IPS DF 19.7 (cell line): ENCODE data around the gene ZFPM1.

Experiments
- DNase-seq: peaks from one replicate; pipeline ENCODE4 v3.0.0-alpha.2; 2013; ENCODE audit warnings: low read depth, low spot score

The ZFPM1 gene

DNA sequence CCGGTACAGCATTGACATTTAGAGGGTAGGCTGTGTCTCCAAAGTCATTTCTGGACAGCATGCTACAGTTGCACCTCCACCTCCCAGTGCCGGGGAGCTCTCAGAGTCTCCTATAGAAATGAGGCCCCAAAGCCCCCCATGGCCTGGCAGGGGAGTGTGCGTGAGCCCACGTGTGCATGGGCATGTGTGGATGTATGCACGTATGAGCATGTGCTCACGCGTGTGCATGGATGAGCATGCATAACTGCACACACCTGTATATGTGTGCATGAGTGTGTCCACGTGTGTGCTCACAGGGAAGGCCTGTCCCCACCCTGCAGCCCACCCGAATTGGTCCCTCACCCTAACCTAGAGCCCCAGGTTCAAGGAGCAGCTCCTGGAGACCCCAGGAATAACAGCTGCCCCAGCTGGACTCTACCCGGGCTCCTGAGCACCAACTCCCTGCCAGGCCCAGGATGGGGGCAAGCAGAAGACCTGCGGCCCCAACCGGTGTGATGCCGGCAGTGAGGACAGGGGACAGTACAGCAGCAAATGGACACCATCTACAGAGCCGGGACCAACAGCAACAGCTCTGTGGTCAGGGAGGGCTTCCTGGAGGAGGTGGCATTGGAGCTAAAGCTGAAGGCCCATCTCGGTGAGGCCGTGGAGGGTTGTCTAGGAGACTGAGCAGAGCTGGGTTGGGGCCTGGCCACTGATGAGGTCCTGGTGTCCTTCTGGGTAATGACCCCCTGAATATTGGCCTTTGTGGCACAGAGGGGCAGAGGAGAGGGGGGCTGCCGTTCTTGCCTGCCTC lies 35.2 kb upstream of the ZFPM1 start:
- no peak for DNase-seq

DNA sequence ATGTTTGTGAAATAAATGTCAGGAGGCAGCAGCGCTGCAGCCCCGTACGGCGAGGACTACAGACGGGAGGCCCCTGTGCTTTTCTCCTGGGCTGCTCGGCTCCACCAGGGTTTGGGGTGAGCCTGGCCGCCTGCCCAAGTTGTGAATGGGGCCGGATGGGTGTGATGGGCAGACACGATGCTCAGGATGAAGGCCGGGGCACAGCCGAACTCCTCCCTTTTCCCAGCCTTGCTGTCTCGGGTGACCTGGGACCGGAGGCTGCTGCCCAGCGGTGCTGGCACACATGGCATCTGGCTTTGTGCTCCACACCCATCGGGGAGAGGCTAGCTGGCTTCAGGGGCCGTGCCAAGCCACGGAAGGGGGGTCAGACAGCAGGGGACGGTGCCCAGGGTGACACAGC lies 34.2 kb upstream of the ZFPM1 start:
- no peak for DNase-seq

DNA sequence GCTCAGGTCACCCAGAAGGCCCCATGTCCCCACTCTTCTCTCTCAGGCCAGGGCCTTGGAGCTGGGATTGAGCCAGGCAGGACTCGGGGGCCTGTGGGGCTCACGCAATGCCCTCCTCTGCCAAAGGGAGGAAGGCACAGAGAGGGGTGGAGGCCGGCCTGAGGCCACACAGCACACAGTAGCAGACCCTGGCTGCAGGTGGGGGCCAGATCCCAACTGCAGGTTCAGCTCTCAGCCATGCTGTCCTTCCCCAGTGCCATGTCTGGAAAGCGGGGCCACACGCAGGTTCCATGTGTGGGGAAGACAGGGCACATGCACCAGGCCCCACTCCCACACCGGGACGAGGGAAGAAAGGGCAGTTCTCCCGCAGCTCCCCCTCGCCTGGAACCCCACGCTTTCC lies 33.3 kb upstream of the ZFPM1 start:
- no peak for DNase-seq

DNA sequence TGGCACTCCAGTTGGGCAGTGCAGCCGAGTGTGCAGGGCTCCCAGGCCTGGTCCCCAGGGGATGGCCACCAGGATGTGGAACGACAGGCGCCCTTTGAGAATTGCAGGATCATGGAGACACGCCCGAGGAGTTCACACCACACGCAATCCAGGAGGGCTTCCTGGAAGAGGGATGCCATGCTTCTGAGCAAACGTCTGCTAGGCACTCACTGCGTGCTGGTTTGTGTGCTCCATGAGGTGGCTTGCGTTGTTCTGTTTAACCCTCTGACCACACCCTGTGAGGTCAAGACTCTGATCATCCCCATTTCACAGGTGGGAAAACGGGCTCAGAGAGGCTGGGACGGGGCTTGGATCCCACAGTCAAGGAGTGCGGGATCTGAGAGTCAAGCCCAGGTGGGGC lies 32.6 kb upstream of the ZFPM1 start:
- no peak for DNase-seq

DNA sequence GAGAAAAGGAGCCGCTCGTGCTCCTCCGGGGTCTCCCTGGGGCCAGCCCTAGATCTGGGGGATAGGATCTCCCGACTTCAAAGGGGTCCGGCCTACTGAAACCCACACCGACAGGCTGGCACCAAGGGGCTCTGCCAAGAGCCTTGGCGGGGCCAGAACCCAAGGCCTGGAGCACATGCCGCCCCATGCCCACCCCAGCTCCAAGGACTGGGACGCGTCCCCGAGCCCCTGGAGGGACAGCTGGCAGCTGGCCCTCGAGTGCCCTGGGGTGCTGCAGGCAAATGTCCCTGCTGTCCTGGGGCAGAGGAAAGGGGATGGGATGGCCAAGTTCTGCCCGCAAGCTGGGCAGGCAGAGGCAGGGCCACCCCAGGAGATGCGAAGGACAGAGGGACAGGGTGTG lies 31.8 kb upstream of the ZFPM1 start:
- DNase-seq, result no peak

DNA sequence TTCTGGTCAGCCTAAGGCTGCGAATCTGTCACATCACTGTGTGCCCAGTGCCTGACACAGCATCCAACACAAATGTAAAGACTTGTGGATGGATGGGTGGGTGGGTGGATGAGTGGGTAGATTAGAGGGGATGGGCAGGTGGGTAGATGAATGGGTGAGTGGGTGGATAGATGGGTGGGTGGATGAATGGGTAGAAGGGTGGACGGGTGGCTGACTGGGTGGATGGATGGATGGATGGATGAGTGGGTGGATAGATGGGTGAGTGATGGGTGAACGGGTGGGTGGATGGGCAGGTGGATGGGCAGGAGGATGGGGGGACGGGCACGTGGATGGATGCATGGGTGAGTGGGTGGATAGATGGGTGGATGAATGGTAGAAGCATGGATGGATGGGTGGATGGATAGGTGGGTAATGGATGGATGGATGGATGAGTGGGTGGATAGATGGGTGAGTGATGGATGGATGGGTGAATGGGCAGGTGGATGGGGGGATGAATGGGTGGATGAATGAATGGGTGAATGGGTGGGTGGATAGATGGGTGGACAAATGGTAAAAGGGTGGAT lies 31.1 kb upstream of the ZFPM1 start:
- no peak for DNase-seq

DNA sequence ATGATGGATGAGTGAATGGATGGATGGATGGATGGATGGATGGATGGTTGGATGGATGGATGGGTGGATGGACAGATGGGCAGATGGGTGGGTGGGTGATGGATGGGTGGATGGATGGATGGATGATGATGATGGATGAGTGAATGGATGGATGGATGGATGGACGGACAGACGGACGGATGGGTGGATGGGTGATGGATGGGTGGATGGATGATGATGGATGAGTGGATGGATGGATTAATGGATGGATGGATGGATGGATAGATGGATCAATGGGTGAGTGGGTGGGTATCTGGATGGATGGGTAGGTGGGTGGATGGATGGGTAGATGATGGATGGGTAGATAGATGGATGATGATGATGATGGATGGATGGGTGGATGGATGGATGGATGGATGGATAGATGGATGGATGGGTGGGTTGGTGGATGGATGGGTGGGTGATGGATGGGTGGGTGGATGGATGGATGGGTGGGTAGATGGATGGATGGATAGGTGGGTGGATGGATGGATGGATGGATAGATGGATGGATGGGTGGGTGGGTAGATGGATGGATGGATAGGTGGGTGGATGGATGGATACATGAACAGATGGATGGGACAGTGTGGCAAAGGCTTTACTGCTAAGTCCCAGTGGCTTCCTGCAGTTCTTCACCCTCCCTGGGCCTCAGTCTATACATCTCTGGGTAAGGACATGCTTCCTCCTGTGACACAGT lies 30.2 kb upstream of the ZFPM1 start:
- DNase-seq, result no peak

DNA sequence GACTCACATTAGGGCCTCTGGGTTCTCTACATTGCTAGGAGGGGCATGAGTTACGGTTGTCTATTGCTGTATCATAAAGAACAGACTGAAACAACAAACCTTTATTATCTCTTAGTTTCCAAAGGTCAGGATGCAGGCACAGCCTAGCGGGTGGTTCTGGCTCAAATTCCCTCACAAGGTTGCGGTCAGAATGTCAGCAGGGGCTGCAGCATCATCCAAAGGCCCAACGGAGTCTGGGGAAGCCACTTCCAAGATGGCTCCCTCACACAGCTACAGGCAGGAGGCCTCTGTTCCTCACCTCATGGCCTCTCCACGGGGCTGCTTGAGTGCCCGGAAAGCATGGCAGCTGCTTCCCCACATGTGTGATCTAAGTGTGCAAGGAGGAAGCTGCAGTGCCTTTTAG lies 29.6 kb upstream of the ZFPM1 start:
- DNase-seq, result no peak

DNA sequence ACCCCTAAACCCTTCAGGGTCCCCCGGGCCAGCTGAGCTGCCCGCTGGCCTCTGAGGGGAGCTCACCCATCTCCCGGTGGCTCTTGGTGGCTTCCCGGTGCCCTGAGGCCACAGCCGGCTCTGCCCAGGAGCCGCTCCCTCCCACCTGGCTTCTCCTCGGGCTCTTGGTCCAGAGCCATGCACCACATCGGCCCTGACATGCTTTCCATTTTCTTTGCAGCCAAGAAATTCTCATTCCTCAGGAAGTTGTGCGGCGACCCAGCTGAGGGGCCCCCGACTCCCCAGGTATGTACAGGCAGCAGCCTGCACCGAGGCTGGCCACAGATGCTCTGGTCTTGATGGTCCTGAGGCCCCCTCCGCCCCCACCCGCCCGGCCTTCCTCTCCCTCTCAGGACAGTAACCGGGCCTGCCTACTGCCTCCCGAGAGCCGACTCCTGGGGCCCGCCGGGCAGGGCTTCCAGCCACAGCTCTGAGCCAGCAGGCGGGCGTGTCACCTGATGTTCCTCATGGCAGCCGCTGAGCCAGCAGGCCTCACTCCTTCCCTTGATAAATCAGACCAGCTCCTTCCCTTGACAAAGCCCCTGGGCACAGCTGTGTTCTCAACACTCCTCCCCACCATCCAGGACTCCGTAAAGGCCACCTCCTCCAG lies 28.4 kb upstream of the ZFPM1 start:
- DNase-seq, result no peak

DNA sequence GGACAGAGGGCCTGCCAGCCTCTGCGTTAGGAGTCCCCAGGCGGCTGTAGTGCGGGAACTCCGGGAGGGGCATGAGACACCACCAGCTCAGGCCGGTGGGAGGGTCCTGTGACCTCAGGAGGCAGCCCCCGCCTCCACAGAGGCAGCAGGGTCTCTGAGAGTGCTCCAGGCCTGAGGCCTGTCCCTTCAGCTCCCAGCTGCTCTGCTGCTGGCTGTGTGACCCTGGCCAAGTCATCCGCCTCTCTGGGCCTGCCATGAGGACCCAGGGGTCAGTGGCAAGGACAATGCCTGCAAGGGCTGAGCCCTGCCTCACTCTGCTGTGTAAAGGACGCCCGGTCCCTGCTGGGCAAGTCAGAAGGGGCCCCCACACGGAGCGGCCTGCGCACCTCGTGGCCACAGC lies 27.1 kb upstream of the ZFPM1 start:
- no peak for DNase-seq

DNA sequence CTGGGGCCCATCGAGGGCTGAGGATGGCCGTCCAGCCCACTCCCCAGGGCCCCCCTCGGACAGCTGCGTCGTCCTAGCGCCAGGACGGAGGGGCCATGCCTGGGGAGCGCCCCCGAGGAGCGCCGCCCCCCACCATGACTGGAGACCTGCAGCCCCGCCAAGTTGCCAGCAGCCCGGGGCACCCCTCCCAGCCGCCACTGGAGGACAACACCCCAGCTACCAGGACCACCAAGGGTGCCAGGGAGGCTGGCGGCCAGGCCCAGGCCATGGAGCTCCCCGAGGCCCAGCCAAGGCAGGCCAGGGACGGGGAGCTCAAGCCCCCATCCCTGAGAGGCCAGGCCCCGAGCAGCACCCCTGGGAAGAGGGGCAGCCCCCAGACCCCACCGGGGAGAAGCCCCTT lies 25.7 kb upstream of the ZFPM1 start:
- DNase-seq, result no peak

DNA sequence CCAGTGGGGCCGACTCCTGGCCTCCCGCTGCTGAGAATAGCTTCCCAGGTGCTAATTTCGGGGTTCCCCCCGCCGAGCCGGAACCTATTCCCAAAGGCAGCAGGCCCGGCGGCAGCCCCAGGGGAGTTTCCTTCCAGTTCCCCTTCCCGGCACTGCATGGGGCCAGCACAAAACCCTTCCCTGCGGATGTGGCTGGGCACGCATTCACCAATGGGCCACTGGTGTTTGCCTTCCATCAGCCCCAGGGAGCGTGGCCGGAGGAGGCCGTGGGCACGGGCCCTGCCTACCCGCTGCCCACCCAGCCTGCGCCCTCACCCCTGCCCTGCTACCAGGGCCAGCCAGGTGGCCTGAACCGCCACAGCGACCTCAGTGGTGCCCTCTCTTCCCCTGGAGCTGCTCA lies 24.9 kb upstream of the ZFPM1 start:
- no peak for DNase-seq

DNA sequence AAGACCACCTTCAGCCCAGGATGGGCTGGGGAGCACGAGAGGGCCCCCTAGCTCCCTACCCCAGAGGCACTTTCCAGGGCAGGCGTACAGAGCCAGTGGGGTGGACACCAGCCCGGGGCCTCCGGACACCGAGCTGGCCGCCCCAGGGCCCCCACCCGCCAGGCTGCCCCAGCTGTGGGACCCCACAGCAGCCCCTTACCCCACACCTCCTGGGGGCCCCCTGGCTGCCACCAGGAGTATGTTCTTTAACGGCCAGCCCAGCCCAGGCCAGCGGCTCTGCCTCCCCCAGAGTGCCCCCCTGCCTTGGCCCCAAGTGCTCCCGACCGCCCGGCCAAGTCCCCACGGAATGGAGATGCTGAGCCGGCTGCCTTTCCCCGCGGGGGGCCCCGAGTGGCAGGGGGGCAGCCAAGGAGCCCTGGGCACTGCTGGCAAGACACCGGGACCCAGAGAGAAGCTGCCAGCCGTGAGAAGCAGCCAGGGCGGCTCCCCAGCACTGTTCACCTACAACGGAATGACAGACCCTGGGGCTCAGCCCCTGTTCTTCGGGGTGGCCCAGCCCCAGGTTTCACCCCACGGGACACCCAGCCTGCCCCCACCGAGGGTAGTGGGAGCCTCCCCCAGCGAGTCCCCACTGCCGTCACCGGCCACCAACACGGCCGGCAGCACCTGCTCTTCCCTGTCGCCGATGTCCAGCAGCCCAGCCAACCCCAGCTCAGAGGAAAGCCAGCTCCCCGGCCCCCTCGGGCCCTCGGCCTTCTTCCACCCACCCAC lies 24.3 kb upstream of the ZFPM1 start:
- no peak for DNase-seq

DNA sequence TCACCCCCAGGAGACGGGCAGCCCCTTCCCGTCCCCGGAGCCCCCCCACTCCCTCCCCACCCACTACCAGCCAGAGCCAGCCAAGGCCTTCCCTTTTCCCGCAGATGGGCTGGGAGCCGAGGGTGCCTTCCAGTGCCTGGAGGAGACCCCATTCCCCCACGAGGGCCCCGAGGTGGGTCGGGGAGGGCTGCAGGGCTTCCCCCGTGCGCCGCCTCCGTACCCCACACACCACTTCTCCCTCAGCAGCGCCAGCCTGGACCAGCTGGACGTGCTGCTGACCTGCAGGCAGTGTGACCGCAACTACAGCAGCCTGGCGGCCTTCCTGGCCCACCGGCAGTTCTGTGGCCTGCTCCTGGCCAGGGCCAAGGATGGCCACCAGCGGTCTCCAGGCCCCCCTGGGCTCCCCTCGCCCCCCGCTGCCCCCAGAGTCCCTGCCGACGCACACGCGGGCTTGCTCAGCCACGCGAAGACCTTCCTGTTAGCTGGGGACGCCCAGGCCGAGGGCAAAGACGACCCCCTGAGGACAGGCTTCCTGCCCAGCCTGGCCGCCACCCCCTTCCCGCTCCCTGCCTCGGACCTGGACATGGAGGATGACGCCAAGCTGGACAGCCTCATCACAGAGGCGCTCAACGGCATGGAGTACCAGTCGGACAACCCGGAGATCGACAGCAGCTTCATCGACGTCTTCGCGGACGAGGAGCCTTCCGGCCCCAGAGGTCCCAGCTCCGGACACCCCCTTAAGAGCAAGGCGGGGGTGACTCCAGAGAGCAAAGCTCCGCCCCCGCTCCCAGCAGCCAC lies 23.5 kb upstream of the ZFPM1 start:
- DNase-seq, result no peak

DNA sequence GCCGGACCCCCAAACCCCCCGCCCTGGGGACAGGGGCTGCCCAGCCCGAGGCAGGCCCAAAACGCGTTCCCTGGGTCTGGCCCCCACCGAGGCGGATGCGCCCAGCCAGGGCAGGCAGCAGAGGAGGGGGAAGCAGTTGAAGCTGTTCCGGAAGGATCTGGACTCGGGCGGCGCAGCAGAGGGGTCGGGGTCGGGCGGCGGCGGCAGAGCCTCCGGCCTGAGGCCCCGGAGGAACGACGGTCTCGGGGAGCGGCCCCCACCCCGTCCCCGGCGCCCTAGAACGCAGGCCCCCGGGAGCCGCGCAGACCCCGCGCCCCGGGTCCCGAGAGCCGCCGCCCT lies 22.9 kb upstream of the ZFPM1 start:
- DNase-seq, result no peak

DNA sequence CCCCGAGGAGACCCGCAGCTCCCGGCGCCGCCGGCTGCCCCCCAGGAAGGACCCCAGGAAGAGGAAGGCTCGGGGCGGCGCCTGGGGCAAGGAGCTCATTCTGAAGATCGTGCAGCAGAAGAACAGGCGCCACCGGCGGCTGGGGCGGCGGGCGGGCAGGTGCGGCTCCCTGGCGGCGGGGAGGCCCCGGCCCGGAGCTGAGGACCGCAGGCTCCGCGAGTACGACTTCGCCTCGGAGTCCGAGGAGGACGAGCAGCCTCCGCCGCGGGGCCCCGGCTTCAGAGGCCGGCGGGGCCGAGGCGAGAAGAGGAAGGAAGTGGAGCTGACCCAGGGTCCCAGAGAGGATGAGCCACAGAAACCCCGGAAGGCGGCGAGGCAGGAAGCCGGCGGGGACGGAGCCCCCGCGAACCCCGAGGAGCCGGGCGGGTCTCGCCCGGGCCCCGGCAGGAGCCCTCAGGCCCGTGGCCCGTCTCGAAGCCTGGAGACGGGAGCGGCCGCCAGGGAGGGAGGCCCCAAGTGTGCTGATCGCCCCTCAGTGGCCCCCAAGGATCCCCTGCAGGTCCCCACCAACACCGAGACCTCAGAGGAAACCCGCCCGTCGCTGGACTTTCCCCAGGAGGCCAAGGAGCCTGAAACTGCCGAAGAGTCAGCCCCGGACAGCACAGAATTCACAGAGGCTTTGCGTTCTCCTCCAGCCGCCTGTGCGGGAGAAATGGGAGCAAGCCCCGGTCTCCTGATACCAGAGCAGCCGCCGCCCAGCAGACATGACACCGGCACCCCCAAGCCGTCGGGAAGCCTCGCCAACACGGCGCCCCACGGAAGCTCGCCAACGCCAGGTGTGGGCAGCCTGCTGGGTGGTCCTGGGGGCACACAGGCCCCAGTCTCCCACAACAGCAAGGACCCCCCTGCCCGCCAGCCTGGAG lies 22.3 kb upstream of the ZFPM1 start:
- no peak for DNase-seq

DNA sequence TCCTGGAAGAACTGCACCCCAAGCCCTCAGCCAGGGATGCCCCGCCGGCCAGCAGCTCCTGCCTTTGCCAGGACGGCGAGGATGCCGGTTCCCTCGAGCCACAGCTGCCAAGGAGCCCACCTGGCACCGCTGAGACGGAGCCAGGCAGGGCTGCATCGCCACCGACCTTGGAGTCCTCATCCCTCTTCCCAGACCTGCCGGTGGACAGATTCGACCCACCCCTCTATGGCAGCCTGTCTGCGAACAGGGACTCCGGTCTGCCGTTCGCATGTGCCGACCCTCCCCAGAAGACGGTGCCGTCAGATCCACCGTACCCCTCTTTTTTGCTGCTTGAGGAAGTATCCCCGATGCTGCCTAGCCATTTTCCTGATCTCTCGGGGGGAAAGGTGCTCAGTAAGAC lies 21.4 kb upstream of the ZFPM1 start:
- DNase-seq, result no peak

DNA sequence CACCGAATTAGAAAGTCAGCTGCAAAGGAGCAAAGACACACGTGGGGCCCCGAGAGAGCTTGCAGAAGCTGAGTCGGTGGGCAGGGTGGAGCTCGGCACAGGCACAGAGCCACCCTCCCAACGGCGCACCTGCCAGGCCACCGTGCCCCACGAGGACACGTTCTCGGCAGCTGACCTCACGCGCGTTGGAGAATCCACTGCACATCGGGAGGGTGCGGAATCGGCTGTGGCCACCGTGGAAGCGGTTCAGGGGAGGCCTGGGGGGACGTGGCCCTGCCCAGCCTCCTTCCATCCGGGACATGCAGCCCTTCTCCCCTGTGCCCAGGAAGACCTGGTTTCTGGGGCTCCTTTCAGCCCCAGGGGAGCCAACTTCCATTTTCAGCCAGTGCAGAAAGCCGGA lies 20.9 kb upstream of the ZFPM1 start:
- no peak for DNase-seq

DNA sequence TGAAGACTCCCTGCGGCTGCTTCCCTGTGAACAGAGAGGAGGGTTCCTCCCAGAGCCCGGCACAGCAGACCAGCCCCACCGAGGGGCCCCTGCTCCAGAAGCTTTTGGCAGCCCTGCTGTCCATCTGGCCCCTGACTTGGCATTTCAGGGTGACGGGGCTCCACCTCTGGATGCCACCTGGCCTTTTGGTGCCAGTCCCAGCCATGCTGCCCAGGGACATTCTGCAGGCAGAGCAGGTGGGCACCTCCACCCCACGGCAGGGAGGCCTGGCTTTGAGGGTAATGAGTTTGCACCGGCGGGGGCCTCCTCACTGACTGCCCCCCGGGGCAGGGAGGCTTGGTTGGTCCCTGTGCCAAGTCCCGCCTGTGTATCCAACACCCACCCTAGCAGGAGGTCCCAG lies 20.3 kb upstream of the ZFPM1 start:
- DNase-seq, result no peak
